Stimulated activated CD8-positive, alpha-beta memory T cell treated with anti-CD3 and anti-CD28 coated beads, Interleukin-4, amount 100 ng/mL, for 24 hours (primary cell): Measurements from ENCODE around the gene HLA-DMB.

Experiments
- DNase-seq: peaks from one replicate; pipeline ENCODE4 v3.0.0-alpha.2; 2020; ENCODE audit warnings: low read depth

Gene HLA-DMB

GRCh38 chr6:32908897-32909296 is 31.9 kb downstream of the HLA-DMB start:
- no peak for DNase-seq

DNA sequence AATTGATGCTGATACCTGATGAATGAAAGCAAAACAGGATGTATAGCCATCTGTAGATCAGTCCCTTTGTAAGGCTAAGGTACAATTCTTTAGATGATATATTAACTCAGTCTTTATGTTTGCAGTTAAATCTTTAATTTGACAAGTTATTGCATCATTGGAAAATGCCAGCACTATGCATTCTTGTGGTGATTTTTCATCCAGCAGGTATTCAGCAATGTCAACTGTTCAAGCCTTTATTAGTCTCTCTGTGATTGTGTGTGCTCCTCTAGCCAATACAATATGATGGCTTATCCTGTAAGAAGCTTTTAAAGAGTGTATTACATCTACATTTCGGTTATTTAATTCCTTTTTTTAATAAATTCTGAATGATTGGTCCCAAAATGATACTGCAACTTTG is 34.3 kb downstream of the HLA-DMB start:
- DNase-seq = no peak

- DNase-seq = no peak
Observed at GRCh38 chr6:32905078-32905477, 35.8 kb downstream of the HLA-DMB start.

- no peak for DNase-seq
Observed at GRCh38 chr6:32903952-32904351, 36.9 kb downstream of the HLA-DMB start.

DNA sequence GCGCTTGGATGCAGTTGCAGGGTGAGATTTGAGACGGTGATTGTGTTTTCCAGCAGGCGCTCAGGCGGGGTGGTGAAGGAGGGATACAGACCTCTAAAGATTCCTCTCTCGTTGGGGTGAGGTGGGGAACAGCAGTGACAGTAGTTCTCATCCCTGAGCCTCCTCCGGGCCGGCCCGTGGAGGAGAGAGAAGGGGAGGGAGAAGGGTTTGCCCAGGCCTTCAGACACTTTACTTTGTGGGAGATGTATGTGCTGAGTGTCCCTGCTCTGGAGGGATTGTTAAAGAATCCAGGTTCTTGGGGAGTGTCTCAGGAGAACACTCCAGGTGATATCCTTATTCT is 45.9 kb downstream of the HLA-DMB start:
- no peak for DNase-seq

- peak; percentile 89 for DNase-seq
Observed at GRCh38 chr6:32894085-32895005, 46.5 kb downstream of the HLA-DMB start.

DNA sequence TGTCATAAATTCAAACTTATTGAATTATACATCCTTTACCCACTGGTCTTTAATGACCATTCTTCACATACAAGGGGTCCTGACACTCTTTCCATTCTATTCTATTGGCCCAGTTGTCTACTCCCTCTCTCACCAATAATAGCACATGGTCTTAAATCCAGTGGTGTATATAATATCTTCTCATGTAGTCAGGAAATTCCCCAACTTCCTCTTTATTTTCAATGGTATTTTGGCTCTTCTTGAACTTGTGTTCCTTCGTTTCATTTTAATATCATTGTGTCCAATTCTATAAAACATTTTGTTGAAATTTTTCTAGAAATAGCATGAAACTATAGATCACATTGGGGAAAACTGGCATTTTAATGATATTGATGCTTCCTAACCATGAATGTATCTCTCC is 50.0 kb downstream of the HLA-DMB start:
- no peak for DNase-seq

DNA sequence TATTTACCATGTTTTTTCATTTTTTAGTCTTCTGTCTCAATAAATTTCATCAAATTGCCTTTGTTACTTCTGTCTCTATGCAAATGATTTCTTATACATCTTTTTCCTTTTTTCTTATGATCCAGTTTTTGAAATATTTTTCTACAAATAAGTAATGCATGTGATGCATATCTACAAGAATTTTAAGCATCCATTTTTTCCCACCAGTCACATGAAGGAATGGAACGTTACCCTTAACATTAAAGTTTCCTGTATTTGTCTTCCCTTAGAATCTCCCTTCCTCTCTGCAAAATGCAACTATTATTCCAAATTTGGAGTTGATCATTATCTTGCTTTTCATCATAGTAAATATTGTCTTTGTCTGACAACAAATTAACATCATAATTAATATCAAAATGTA is 51.3 kb downstream of the HLA-DMB start:
- no peak for DNase-seq

DNA sequence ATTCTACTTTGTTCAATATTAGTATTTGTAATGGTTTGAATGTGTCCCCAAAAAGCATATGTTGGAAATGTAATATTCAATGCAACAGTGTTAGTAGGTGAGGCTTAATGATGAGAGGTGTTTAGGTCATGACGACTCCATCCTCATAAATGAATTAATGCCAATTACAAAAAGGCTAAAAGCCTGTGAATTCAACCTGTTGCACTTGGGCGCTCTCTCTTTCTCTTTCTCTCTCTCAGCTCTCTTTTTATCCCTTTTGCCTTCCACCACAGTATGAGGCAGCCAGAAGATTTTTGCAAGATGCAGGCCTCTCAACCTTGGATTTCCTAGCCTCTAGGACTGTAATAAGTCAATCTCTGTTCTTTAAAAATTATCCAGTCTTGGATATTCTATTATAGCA is 52.3 kb downstream of the HLA-DMB start:
- no peak for DNase-seq

DNA sequence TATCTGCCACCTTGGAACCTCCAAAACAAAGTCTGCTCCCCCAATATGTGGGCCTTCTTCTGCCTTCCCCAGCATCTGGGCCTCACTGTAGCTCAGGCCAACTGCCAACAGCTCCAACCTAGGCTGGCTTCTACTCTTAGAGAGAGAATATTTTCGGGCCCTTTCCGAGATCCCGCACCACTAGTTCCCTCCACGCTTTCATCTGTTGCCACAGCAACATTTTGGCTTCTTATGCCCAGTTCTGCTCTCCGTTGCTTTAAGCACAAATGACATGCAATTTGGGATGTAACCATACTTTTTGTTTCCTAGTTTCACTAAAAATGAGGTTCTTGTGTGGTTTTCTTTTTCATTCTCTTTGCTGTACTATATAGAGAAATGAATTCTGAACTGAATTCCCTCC is 53.2 kb downstream of the HLA-DMB start:
- DNase-seq = no peak

- DNase-seq = no peak
Observed at GRCh38 chr6:32886681-32887383, 54.0 kb downstream of the HLA-DMB start.

DNA sequence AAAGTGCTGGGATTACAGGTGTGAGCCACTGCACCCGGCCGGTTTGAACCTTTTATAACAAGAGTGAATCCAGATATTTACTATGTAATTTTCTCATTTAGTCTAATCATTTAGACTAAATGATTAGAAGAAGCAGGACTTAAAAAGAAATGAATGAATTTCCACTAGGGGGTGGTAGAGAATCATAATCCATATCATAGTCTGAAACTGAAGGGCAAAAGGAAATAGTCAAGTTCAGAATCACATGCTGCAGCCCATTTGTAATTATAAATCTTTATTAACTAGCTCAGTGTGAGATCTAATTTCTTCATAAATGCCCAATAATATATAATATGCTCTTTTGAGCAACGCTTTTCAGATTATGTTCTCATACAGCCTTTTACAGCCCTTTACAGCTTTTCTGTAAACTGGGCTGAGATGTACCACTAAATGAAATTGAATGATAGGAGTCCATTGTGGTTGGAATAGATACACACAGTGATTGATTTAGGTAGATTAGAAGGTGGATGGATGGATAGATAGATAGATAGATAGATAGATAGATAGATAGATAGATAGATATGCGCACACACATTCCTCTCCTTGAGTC is 55.0 kb downstream of the HLA-DMB start:
- no peak for DNase-seq
